Kidney (tissue), 14 donors: ENCODE results near the gene NOL12. TPM values are rescaled to one million over a fixed set of nuclear protein-coding genes. Genes with fewer than 3 reads are reported as not detected.

ENCODE experiments used
- DNase-seq, 5 donors: peaks; one replicate each; pipeline ENCODE4 v3.0.0-alpha.2; 2013 to 2020
- FAIRE-seq: peaks from 2 replicates; lab custom pipeline; 2012; peaks lifted over from hg19 to GRCh38; lab: Jason Lieb, UNC
- H3K27ac ChIP-seq, 2 donors: one replicate each; pipeline ENCODE4 v1.7.0; 2013; ENCODE audit warnings: low read depth in 2 of 2, low read length in 2 of 2, inconsistent platforms in 1 of 2
- H3K27me3 ChIP-seq: one replicate; pipeline ENCODE4 v1.7.1; 2013; ENCODE audit warnings: low read length, inconsistent platforms; ENCODE audit not compliant: control insufficient read depth, insufficient read depth
- H3K36me3 ChIP-seq, 3 donors: one replicate each; pipeline versions ENCODE4 v1.7.0 to v1.7.1; 2013; ENCODE audit warnings: low read length in 3 of 3, control low read depth in 1 of 3, inconsistent platforms in 1 of 3; ENCODE audit not compliant: insufficient read depth in 3 of 3, control insufficient read depth in 2 of 3
- H3K4me1 ChIP-seq, 3 donors: one replicate each; pipeline versions ENCODE4 v1.7.0 to v1.7.1; 2013; ENCODE audit warnings: low read length in 3 of 3, inconsistent platforms in 1 of 3, low read depth in 1 of 3; ENCODE audit not compliant: control insufficient read depth in 2 of 3, insufficient read depth in 2 of 3
- H3K4me3 ChIP-seq, 3 donors: one replicate each; pipeline versions ENCODE4 v1.7.0 to v1.8.1; 2013; ENCODE audit warnings: low read length in 3 of 3, control low read depth in 1 of 3, inconsistent platforms in 1 of 3
- H3K9ac ChIP-seq, 3 donors: one replicate each; pipeline versions ENCODE4 v1.7.0 to v1.7.1; 2013; ENCODE audit warnings: low read length in 3 of 3, control low read depth in 1 of 3, inconsistent platforms in 1 of 3
- H3K9me3 ChIP-seq, 3 donors: one replicate each; pipeline versions ENCODE4 v1.7.0 to v1.7.1; 2013; ENCODE audit warnings: low read length in 3 of 3, control low read depth in 1 of 3, inconsistent platforms in 1 of 3; ENCODE audit not compliant: control insufficient read depth in 2 of 3, insufficient read depth in 1 of 3
- intact Hi-C: fragments of 100-400 bp; cut with DNase I; formaldehyde crosslinking; loops from one replicate; pipeline ENCODE4 v1.11.1; 2022
- polyA plus RNA-seq: library from polyadenylated mRNA; stranded (reverse); fragments of 350-450 nt; fragmentation: Illumina TruSeq; extraction: RNeasy Lipid Tissue Mini Kit (QIAGEN cat#74804); gene quantifications from one replicate; pipeline ENCODE4 v1.2.3, GENCODE V29; 2014; ENCODE audit warnings: low read depth, low replicate concordance; ENCODE audit not compliant: insufficient read depth
- total RNA-seq: library from RNA; stranded (reverse); fragmentation: NEBNext Ultra II Directional; extraction: Animal tissue kit (Norgen Biotek cat#: 25700); gene quantifications from one replicate; pipeline ENCODE4 v1.2.1, GENCODE V29; 2021
- TF ChIP-seq, protein P1 (sequence below): IDR thresholded peaks from 3 replicates; pipeline ENCODE4 v1.5.1; 2012; ENCODE audit warnings: mild to moderate bottlenecking, moderate library complexity, borderline replicate concordance; ENCODE audit not compliant: insufficient read depth; ENCODE audit errors: extremely low read depth
- donor health status: control.
- donor health status: control.
- donor health status: control.
- donor health status: control.
- donor health status: control.
- donor health status: DM: yes; HTN: yes; CAD: no.
- donor health status: Normal renal cell carcinoma (clear cell type).

Gene NOL12
- total and polyA plus RNA-seq, 2 donors from 2014 or later = 26.3 to 27.5 TPM

DNA sequence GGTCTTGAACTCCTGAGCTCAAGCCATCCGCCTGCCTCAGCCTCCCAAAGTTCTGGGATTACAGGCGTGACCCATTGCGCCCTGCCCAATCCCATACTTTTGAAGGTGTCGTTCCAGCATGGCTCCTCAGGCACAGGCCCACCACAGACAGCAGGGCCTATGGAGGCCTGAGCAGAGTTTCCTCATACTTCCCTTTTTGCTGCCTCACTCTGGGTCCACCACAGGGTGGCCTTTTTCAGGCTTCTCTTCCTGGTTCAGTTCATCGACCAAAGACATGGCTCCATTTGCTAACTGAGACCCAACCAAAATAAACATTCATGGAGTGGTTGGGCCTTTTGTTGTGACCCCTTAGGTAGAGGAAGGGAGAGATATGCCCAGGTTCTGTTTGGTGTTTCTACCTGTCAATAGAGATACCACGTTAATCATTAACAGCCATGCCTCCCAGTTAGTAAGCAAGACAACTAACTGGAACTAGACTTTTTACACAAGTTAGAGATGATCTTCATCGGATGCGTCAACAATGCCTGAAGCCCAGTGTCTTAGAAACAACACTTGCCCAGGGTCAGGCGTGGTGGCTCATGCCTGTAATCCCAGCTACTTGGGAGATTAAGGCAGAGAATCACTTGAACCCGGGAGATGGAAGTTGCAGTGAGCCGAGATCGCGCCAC is 45.8 kb downstream of the NOL12 start:
- TF ChIP-seq, protein P1, sequence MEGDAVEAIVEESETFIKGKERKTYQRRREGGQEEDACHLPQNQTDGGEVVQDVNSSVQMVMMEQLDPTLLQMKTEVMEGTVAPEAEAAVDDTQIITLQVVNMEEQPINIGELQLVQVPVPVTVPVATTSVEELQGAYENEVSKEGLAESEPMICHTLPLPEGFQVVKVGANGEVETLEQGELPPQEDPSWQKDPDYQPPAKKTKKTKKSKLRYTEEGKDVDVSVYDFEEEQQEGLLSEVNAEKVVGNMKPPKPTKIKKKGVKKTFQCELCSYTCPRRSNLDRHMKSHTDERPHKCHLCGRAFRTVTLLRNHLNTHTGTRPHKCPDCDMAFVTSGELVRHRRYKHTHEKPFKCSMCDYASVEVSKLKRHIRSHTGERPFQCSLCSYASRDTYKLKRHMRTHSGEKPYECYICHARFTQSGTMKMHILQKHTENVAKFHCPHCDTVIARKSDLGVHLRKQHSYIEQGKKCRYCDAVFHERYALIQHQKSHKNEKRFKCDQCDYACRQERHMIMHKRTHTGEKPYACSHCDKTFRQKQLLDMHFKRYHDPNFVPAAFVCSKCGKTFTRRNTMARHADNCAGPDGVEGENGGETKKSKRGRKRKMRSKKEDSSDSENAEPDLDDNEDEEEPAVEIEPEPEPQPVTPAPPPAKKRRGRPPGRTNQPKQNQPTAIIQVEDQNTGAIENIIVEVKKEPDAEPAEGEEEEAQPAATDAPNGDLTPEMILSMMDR = peak; percentile 7
- H3K9me3 ChIP-seq = no peaks in the 10 kb centered on the region
- H3K9ac ChIP-seq = no peak overlapping the region
- intact Hi-C loops = no loop called here
- no peak overlapping the region for H3K27ac ChIP-seq
- no peaks in the 10 kb centered on the region for H3K4me1 ChIP-seq
- DNase-seq = no peak
- no peak for FAIRE-seq
- H3K4me3 ChIP-seq = no peak overlapping the region
- no peaks in the 10 kb centered on the region for H3K36me3 ChIP-seq
- no peaks in the 10 kb centered on the region for H3K27me3 ChIP-seq

DNA sequence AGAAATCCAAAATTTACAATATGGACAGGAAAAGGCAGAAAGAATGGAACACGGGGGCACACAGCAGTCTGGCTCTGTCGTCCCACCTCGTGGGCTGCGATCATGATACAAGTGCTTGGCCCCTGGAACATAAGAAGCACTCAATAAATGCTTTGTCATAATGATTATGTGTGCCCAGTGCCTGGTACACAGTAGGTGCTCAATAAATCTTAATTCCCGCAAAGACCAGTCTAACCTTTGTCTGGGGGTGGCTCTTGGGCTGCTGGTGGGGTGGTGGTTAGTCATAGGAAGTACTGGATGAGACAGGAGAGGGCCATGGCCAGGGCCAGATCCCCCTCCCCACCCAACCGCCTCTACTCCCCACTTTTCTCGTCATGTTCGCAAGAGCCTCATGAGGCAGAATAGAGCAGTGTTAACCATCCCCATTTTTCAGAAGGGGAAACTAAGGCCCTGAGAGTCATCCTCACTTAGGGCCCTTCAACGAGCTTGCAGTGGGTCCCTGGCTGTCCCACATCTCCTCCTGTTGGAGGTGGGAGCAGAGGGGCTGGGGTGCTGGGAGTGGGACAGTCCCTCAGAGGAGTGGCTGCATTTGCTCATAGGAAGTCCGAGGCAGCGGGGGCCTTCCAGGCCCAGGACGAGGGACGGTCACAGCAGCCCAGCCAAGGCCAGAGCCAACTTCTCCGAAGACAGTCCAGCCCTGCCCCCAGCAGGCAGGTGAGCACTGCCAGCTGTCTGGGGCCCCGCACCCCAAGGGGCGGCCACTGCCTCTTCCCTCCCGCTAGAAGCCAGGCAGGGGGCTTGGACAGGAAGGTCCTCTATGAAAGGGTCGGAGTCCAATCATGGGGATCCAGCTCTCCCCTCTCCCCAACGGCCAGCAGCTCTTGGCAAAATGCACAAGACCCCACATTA is 46.8 kb downstream of the NOL12 start:
- Histone ChIP-seq H3K4me3 (no peak overlapping the region), H3K36me3 (no peaks in the 10 kb centered on the region), H3K27ac (no peak overlapping the region), H3K4me1 (no peaks in the 10 kb centered on the region), H3K9ac (no peak overlapping the region), H3K9me3 (no peaks in the 10 kb centered on the region), H3K27me3 (no peaks in the 10 kb centered on the region)
- DNase-seq (no peak), FAIRE-seq (no peak)
- TF ChIP-seq, protein P1 = no peak
- intact Hi-C loops = no loop called here

DNA sequence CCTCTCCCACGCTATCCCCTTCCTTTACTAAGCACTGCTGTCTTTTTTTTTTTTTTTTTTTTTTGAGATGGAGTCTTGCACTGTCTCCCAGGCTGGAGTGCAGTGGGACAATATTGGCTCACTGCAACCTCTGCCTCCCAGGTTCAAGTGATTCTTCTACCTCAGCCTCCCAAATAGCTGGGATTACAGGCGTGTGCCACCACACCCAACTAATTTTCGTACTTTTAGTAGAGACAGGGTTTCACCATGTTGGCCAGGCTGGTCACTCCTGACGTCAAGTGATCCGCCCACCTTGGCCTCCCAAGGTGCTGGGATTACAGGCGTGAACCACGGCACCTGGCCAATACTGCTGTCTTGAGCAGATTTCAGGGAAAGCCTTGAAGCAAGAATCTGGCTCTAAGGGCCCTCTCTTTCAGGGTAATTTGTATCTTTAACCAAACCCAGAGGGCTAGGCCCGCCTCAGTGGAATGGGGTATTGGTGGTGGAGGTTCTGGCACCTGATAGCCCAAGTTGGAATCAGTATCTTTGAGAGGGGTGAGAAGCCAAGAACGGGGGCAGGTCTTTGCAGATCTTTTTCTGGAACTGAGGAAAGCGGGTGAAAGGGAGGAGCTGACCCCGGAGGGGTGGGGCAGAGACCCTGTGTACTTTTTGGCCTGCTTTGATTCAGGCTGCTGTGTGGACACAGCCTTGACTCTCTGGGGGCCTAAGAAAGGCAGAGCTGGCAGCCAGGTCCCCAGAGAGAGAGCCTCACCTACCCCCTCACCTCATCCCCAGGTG is 47.7 kb downstream of the NOL12 start:
- Histone ChIP-seq H3K4me1 (no peaks in the 10 kb centered on the region), H3K9ac (no peak overlapping the region)
- FAIRE-seq = no peak

More for the DNA sequence above, 47.7 kb downstream of the NOL12 start:
- Histone ChIP-seq H3K9me3 (no peaks in the 10 kb centered on the region), H3K4me3 (no peak overlapping the region), H3K36me3 (no peaks in the 10 kb centered on the region), H3K27me3 (no peaks in the 10 kb centered on the region), H3K27ac (no peak overlapping the region)
- TF ChIP-seq, protein P1 = no peak
- DNase-seq = no peak
- intact Hi-C loops = no loop called here
